Measurements from ENCODE around the gene ANXA2R.
"Not testable (repeated sequence)": the region's sequence is repeated elsewhere in the genome, so short reads cannot be mapped to it uniquely, and the experiment has no call there.

The ANXA2R gene

GRCh38 chr5:43060020-43060419, 19.9 kb upstream of the ANXA2R start:
- not testable (repeated sequence) for DNase-seq (ENCODE audit: low spot score)

- DNase-seq (ENCODE audit: low spot score), result not testable (repeated sequence)
Measured at GRCh38 chr5:43055098-43055497, 15.0 kb upstream of the ANXA2R start.

DNA sequence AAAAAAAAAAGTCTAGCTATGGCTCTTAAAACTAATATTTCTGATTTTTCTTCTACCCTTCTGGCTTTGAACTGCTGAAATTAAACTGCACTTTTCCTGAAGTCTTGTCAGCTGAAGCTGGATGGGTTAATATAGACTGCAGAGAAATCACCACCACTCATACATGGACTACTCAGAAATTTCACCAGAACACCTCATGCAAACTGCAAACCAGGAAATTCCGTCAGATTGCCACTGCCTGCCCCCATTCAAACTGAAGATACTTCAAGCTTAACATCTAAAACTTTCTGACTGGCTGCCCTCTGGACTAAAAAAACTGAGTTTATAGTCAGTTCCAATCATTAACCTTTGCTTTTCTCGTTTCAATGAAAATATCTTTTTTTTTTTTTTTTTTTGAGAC, 11.6 kb upstream of the ANXA2R start:
- DNase-seq (ENCODE audit: low spot score), result no peak

GRCh38 chr5:43050384-43050783, 10.3 kb upstream of the ANXA2R start:
- no peak for DNase-seq (ENCODE audit: low spot score)

DNA sequence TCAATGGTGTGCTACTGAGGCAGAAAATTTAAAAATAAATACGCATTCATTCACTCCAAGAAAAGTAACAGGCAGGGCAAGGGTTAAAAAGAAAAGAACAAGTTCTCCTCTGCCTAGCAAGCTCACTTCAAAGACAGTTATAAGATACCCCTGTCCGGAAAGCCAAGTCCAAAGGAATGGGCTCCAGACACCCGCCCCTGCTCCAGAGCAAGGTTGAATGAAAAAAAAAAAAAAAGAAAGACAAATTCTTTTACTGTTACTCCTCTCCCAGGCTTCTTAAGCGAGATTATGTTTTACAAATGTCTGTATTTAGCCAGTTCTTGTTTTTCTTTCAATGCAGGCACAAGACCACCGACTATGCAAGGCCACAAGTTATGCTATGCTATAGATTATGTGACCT, 9.1 kb upstream of the ANXA2R start:
- DNase-seq (ENCODE audit: low spot score), result no peak

DNA sequence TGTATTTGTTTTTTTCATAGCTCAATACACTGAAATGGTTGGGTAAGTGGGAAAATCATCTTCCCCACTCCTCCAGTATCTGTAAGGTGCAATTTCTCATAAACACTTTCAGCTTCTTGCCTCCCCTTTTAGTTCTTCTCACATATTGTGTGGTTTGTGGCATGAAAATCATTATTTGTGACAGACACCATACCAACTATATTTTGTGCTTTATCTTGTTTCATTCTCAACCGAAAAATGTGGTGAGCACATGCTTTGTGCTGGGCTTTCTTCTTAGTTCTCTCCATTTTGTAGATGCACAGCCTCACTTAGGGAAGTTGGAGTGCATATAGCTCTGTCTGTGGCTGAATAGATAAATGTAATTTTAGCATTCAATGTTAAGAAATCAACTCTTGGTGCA, 6.4 kb upstream of the ANXA2R start:
- no peak for DNase-seq (ENCODE audit: low spot score)

- no peak for DNase-seq (ENCODE audit: low spot score)
Measured at GRCh38 chr5:43045236-43045635, 5.1 kb upstream of the ANXA2R start.

DNA sequence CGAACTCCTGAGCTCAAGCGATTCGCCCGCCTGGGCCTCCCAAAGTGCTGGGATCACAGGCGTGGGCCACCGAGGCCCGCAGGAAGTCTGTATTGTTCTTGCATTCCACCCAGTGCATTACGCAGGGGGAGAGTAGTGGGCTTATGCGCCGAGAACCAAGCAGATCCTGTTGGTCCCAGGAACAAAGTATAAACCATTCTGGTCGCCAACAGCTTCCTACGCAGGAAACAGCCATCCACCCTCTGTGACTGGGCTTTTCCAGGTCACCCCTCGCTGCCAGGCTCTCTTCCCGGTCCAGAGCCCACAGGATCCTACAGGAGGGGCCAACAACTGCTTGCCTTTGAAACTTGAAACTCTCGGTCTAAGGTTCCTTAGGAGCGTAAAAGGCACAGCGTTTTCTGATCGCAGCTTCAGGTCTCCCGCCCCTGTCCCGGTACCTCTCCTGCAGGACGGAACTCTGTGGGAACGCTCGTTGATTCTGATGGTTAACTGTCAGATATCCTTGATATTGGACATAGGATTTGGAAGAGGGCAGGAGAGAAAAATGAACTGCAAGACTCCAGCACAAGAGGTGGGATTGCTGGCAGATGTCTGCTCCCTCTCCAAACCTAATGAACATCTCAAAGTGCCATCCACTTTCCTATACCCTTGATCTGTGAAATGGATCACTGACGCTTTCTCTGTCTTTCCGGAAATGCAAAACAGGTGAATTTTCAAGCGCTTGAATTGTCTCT, 4.2 kb upstream of the ANXA2R start:
- DNase-seq (ENCODE audit: low spot score), result no peak

DNA sequence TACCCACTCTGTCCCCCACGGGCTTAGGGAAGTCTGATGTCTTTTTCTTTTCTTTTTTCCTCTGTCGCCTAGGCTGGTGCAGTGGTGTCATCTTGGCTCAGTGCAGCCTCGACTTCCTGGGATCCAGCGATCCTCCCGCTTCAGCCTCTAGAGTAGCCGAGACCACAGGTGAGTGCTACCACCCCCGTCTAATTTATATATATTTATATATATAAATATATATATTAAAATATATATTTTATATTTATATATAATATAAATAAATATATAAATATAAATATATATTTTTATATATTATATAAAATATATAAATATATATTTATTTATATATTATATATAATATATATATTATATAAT, 3.3 kb upstream of the ANXA2R start:
- no peak for DNase-seq (ENCODE audit: low spot score)

DNA sequence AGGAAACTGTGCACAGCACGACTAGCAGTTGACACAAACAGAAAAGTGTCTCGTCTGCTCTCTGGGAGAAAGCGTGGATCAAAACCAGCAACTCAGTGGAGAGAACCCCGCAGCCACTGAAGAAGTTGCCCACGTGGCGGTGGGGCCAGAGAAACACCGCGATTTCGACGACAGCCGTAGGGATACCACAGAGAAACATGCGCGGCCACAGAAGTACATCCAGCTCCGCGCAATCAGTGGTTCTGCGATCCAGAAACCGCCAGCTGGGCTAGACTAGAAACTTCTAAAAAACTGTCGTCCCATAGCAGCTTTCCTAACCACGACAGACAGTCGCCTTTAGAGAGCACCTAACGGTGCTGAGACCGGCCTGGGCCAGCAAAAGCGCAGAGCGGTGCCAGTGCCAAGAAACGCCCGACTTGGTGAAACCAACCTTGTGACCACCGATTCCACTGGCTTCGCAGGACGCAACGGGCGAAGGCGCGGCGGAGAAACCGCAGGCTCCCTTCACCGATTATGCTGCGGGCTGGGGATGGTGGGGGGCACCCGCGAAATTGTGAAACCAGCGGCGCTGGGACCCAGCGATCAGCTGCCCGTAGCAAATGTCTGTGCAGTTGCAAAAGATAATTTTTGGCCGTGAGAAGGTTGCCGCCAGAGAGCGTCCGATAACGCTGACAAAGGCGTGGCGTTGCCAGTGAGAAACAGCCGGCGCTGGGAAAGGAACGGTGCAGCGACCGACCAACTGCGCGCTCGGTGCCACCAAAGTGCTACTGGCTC, 2.7 kb upstream of the ANXA2R start:
- DNase-seq (ENCODE audit: low spot score), result peak; percentile 67

DNA sequence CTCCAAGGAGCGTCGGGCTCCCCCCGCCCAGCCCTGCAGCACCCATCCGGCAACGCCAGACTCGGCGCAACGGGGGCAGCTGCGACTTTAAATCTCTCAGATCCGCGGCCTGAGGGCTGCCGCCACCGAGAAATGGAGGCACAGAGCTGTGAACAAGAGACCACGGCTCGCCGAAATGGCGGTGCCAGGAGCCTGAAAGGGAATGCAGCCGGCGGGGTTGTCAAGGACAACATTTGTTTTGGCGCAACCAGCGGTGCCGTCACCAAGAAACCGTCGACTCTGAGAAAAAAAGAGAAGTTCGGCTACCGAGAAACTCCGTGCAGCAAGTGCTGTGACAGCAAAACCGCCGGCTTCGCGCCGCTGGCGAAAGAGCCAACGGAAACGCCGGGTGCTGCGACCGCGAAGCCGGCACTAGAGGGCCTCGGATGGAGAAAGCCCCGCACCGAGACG, 2.1 kb upstream of the ANXA2R start:
- DNase-seq (ENCODE audit: low spot score), result no peak

DNA sequence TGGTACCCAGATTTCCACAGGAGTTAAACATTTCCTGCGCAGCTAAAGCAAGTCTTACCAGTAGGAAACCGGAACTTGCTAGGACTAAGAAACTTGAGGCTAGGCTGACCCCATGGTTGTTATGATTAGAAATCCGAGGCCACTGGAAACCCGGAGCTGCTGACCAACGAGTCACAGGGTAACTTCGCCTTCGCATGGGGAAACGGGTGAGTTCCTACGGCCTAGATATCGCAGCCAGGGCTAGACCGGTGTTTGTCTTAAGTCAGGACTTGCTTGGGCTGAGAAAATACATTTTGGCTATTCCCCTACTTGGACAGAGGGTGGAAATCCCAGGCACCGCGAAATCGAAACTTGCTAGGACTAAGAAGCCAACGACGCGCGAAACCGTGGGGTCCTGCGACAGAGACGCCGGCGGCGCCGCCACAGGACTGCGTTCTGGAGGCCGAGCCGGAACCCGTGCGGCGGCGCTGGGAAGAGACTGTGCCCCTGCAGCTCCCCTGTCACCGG, 1.6 kb upstream of the ANXA2R start:
- DNase-seq (ENCODE audit: low spot score), result peak; percentile 80

GRCh38 chr5:43041110-43041668, 1.1 kb upstream of the ANXA2R start:
- DNase-seq (ENCODE audit: low spot score), result peak; percentile 67

GRCh38 chr5:43039471-43040286, 440 bp downstream of the ANXA2R start:
- DNase-seq (ENCODE audit: low spot score), result peak; percentile 57

GRCh38 chr5:43039152-43039470, 1.0 kb downstream of the ANXA2R start:
- DNase-seq (ENCODE audit: low spot score), result no peak

GRCh38 chr5:43038496-43038989, 1.6 kb downstream of the ANXA2R start:
- DNase-seq (ENCODE audit: low spot score), result no peak

GRCh38 chr5:43037636-43038495, 2.3 kb downstream of the ANXA2R start:
- DNase-seq (ENCODE audit: low spot score), result peak; percentile 48

DNA sequence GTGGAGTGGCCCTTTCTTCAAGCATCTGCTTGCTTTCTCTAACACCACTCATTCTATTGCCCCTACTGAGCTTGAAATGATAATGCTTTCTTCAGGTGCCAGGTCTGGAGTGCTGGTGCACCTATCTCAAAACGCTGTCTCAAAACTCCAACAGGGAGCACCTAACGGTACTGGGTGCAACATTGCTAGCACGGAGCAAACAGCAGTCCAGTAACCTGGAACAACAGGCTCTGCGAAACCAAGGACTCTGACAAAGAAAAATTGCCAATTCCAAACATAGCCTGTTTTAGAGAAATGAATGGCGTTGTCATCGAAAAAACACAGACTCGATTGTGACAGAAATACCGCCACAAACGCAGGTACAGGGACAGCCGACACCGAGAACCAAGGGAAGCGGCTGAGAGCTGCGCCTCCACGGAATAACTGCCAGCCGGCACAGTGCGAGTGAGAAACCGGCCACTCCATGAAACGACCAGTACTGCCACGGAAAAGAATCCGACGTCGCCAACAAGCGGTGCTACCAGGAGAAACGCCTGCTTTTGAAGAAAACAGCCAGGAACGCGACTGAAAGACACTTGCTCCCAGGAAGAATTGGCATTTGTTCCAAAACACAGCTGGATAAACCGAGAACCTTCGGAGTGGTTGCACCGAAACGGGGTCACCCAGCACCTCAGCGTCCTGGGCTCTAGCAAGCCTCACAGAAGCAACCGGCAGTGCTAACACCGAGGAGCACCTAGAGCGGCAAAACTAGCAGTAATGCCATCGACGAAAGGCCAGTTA, 3.1 kb downstream of the ANXA2R start:
- no peak for DNase-seq (ENCODE audit: low spot score)

DNA sequence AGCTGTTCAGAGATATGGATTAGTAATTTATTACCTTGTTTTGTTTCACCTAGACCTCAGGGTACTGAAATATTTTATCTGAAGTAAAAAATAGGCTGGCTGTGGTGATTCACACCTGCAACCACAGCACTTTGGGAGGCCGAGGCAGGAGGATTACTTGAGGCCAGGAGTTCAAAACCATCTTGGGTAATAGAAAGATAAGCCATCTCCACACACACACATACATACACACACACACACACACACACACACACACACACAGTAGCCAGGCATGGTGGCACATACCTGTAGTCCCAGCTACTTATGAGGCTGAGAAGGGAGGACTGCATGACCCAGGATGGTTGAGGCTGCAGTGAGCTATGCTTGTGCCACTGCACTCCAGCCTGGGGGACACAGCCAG, 3.7 kb downstream of the ANXA2R start:
- DNase-seq (ENCODE audit: low spot score), result no peak

DNA sequence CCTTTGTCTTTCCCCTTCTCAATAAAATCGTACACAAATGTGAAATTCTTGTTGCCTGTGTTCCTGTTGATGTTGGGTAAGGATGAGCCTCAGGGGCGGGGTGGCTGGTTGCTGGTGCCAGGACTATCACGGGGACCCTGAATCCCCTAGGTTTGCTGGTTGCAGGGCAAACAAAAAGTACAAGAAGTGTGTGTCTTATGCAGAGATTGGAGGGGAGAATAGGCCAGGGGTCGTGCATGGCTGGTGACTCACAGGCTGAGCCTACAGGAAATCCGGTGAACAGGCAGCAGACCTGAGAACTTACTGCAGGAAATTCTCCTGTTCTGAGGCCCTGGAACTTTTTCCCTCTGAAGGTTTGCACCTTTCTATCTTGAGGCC, 5.5 kb downstream of the ANXA2R start:
- no peak for DNase-seq (ENCODE audit: low spot score)
